ENCODE measurements around the gene CRADD. TPM values are rescaled to one million over a fixed set of nuclear protein-coding genes. Genes with fewer than 3 reads are reported as not detected.

Gene CRADD
- total and polyA plus RNA-seq, 10 of the 15 experiments (the other 5 are each of a cell fraction or from before 2014, with no cell fraction given) = 7.6 to 15.5 (median 11.7) TPM

DNA sequence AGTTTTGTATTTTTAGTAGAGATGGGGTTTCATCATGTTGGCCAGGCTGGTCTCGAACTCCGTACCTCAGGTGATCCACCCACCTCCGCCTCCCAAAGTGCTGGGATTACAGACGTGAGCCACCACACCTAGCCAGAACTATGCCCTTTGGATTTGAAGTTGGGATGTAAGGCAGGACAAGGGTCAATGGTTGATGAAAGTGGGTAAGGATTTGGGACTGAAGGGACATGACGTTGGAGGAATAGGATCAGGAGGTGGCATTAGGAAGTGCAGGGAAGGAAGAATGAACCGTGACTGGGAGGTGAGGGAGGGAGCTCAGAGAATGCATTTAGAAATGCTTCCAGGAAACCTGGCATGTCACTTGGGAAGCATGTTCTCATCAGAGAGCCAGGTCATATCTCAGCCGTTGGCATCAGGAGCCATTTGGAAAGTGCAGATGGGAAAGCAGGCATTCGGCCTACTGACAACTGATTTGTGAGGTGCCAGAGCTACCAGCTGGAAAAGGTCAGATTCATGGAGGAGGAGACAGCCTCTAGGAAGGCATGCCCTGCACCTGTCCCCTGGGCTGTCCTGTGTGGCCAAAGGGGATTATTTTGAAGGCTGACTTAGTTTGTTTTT is 2.2 kb downstream of the CRADD start:
- POLR2A ChIA-PET = interaction anchor here (1.4 kb wide), 1 partner anchor 9 kb away, joined by 5 read pairs; no protein-coding TSS in a partner anchor
- DNase-seq (ENCODE audit: low read depth, low spot score) = no peak
- BruUV-seq (replicated peaks) = no TSS peak
- H3K9ac ChIP-seq (ENCODE audit: control insufficient read depth, insufficient read depth, low read length) = no peak overlapping the region
- RAD21 ChIA-PET (ENCODE audit: unreplicated experiment) = no interaction called here
- no peaks in the 10 kb centered on the region; the same call in 2 of the 3 replicates for H3K9me3 ChIP-seq (replicated peaks; ENCODE audit: control insufficient read depth, insufficient read depth, low read length)
- no peaks in the 10 kb centered on the region; the same call in 1 of the 2 replicates for H3K79me2 ChIP-seq (ENCODE audit: control insufficient read depth, insufficient read depth, low read length)
- H3K36me3 ChIP-seq (ENCODE audit: control insufficient read depth in 2 of 2, insufficient read depth in 2 of 2, low read length in 1 of 2) = peaks cover 0 to 2% of the 10 kb centered on the region in 2 experiments; a peak in 2 of 4 replicates
- WGBS (ENCODE audit: insufficient coverage, insufficient replicate concordance, low lambda C conversion rate, missing lambda C conversion rate) = 96% methylated on average over 8 of the region's 8 CpGs
- in situ Hi-C loops (cut with MboI) = no loop called here
- H3K4me3 ChIP-seq = no peak overlapping the region
- H3K4me1 ChIP-seq (ENCODE audit: control insufficient read depth, insufficient read depth, low read length) = peaks cover 10% of the 10 kb centered on the region
- H3K4me2 ChIP-seq (ENCODE audit: control insufficient read depth, insufficient read depth) = no peak overlapping the region
- SMC1A ChIA-PET (ENCODE audit: uncharacterized antibody, unreplicated experiment) = interaction anchor here (1.1 to 1.2 kb wide), 2 partner anchors 87 to 177 kb away, joined by 3 read pairs; no protein-coding TSS in a partner anchor
- H3K27ac ChIP-seq (ENCODE audit: control insufficient read depth, insufficient read depth) = no peak overlapping the region
- no peaks in the 10 kb centered on the region for H3K27me3 ChIP-seq (replicated peaks in 1 of 2; ENCODE audit: control insufficient read depth in 2 of 2, insufficient read depth in 2 of 2, low read length in 1 of 2)
- no peak for FAIRE-seq
- CTCF ChIA-PET = interaction anchor here (0.8 to 1.6 kb wide), 6 partner anchors 80 to 422 kb away, joined by 3 to 5 read pairs (median 3); no protein-coding TSS in a partner anchor
- H2AFZ ChIP-seq (ENCODE audit: control insufficient read depth, low read depth, low read length) = no peak overlapping the region
- ATAC-seq = no peak
- no peaks in the 10 kb centered on the region; the same call in 1 of the 2 replicates for H4K20me1 ChIP-seq (ENCODE audit: control insufficient read depth, insufficient read depth)
- intact Hi-C loops (cut with micrococcal nuclease; ENCODE audit: unreplicated experiment) = loop anchor here (5.0 to 10.0 kb wide), 3 partner anchors 87 to 1325 kb away; partner anchors contain the start of gene NDUFA12
- TF ChIP-seq STAT3 (IDR thresholded peaks at IDR 0.05; ENCODE audit: low read depth, low read length) (no peak), BCL11A (IDR thresholded peaks at IDR 0.05; ENCODE audit: low read depth, low read length) (no peak), CHD2 (IDR thresholded peaks at IDR 0.05; ENCODE audit: borderline replicate concordance, low read depth, low read length) (no peak), WRNIP1 (IDR thresholded peaks at IDR 0.05; ENCODE audit: borderline replicate concordance, low read depth, low read length) (no peak), MYC (IDR thresholded peaks at IDR 0.05; ENCODE audit: insufficient read depth, insufficient read length, insufficient replicate concordance, low read length, severe bottlenecking) (no peak)
- TF ChIP-seq, protein P1, sequence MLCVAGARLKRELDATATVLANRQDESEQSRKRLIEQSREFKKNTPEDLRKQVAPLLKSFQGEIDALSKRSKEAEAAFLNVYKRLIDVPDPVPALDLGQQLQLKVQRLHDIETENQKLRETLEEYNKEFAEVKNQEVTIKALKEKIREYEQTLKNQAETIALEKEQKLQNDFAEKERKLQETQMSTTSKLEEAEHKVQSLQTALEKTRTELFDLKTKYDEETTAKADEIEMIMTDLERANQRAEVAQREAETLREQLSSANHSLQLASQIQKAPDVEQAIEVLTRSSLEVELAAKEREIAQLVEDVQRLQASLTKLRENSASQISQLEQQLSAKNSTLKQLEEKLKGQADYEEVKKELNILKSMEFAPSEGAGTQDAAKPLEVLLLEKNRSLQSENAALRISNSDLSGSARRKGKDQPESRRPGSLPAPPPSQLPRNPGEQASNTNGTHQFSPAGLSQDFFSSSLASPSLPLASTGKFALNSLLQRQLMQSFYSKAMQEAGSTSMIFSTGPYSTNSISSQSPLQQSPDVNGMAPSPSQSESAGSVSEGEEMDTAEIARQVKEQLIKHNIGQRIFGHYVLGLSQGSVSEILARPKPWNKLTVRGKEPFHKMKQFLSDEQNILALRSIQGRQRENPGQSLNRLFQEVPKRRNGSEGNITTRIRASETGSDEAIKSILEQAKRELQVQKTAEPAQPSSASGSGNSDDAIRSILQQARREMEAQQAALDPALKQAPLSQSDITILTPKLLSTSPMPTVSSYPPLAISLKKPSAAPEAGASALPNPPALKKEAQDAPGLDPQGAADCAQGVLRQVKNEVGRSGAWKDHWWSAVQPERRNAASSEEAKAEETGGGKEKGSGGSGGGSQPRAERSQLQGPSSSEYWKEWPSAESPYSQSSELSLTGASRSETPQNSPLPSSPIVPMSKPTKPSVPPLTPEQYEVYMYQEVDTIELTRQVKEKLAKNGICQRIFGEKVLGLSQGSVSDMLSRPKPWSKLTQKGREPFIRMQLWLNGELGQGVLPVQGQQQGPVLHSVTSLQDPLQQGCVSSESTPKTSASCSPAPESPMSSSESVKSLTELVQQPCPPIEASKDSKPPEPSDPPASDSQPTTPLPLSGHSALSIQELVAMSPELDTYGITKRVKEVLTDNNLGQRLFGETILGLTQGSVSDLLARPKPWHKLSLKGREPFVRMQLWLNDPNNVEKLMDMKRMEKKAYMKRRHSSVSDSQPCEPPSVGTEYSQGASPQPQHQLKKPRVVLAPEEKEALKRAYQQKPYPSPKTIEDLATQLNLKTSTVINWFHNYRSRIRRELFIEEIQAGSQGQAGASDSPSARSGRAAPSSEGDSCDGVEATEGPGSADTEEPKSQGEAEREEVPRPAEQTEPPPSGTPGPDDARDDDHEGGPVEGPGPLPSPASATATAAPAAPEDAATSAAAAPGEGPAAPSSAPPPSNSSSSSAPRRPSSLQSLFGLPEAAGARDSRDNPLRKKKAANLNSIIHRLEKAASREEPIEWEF (IDR thresholded peaks at IDR 0.05; ENCODE audit: insufficient replicate concordance, low read depth, low read length) = no peak
- TF ChIP-seq, protein P2, sequence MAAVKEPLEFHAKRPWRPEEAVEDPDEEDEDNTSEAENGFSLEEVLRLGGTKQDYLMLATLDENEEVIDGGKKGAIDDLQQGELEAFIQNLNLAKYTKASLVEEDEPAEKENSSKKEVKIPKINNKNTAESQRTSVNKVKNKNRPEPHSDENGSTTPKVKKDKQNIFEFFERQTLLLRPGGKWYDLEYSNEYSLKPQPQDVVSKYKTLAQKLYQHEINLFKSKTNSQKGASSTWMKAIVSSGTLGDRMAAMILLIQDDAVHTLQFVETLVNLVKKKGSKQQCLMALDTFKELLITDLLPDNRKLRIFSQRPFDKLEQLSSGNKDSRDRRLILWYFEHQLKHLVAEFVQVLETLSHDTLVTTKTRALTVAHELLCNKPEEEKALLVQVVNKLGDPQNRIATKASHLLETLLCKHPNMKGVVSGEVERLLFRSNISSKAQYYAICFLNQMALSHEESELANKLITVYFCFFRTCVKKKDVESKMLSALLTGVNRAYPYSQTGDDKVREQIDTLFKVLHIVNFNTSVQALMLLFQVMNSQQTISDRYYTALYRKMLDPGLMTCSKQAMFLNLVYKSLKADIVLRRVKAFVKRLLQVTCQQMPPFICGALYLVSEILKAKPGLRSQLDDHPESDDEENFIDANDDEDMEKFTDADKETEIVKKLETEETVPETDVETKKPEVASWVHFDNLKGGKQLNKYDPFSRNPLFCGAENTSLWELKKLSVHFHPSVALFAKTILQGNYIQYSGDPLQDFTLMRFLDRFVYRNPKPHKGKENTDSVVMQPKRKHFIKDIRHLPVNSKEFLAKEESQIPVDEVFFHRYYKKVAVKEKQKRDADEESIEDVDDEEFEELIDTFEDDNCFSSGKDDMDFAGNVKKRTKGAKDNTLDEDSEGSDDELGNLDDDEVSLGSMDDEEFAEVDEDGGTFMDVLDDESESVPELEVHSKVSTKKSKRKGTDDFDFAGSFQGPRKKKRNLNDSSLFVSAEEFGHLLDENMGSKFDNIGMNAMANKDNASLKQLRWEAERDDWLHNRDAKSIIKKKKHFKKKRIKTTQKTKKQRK (IDR thresholded peaks at IDR 0.05; ENCODE audit: low read depth, low read length) = no peak
- TF ChIP-seq, protein P3, sequence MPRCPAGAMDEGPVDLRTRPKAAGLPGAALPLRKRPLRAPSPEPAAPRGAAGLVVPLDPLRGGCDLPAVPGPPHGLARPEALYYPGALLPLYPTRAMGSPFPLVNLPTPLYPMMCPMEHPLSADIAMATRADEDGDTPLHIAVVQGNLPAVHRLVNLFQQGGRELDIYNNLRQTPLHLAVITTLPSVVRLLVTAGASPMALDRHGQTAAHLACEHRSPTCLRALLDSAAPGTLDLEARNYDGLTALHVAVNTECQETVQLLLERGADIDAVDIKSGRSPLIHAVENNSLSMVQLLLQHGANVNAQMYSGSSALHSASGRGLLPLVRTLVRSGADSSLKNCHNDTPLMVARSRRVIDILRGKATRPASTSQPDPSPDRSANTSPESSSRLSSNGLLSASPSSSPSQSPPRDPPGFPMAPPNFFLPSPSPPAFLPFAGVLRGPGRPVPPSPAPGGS (IDR thresholded peaks at IDR 0.05; ENCODE audit: borderline replicate concordance, insufficient read depth, low read depth, low read length, poor library complexity, severe bottlenecking) = no peak

All from GM12878 (cell line).